ENCODE results near the gene BRCA2.

Gene BRCA2

GRCh38 chr13:32381539-32381938 lies 66.2 kb downstream of the BRCA2 start:
- Histone ChIP-seq H3K4me1 (ENCODE audit: control insufficient read depth, insufficient read depth, low read length, poor library complexity, severe bottlenecking) (no peaks in the 10 kb centered on the region), H3K4me3 (ENCODE audit: insufficient read depth, low read depth, low read length, poor library complexity, severe bottlenecking) (no peak overlapping the region), H3K27ac (ENCODE audit: insufficient read depth, low read length, poor library complexity, severe bottlenecking) (no peak overlapping the region), H3K36me3 (ENCODE audit: control insufficient read depth, insufficient read depth, low read length) (no peaks in the 10 kb centered on the region), H3K9me3 (ENCODE audit: control insufficient read depth, low read length) (no peaks in the 10 kb centered on the region), H3K27me3 (replicated peaks; ENCODE audit: control insufficient read depth, insufficient read depth, low read length, poor library complexity, severe bottlenecking) (no peaks in the 10 kb centered on the region)
- DNase-seq = peak in 1 of 3 donors; percentile 1

DNA sequence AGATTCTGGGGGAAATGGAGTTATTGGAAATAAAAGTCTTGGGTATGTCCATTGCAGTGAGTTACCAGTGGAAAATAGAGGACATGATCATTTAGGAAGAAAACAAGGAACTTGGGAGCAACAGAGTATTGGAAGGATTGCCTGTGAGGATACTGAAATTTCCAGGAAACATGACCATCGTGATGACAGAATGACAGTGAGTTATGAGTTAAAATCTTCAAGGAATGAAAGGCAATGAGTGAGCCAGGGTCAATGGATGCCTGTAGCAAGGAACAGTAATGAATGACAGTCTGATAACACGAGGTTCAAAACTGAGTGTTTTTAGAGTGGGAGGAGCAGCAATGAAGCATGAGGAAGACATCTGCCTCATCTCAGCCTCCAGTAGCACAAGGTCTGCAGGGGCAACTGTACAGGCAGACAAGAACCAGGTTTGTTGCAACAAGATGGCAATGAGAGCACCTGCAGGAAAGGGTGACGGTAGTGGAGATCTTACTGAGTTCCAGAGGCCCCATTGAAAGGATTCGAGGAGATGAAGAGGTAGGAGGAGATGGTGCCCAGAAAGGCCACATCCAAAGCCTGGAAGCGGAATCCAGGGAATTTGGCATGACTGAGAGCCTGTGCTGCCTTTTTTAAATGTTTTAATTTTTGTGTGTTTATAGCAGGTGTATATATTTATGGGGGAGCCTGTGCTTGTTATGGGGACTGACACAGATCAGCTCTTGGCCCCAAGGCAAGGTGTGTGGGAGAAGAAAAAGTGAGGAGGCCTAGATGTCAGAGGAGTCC lies 68.7 kb downstream of the BRCA2 start:
- no peak overlapping the region for H3K27ac ChIP-seq (ENCODE audit: insufficient read depth, low read length, poor library complexity, severe bottlenecking)
- H3K36me3 ChIP-seq (ENCODE audit: control insufficient read depth, insufficient read depth, low read length) = no peaks in the 10 kb centered on the region
- H3K9me3 ChIP-seq (ENCODE audit: control insufficient read depth, low read length) = no peaks in the 10 kb centered on the region

DNA sequence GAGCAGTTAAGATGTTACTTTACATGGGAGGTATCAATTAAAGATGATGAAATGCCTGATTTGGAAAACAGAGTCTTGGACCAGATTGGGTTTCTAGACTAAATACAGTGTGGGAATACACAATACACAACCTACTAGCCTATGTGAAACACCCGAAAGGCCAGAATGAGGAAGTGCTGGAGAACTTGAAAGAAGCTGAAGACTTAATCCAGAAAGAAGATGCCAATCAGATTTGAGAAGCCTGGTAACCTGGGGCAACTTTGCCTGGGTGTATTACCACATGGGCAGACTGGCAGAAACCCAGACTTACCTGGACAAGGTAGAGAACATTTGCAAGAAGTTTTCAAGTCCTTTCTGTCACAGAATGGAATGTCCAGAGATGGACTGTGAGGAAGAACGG lies 69.4 kb downstream of the BRCA2 start:
- no peaks in the 10 kb centered on the region for H3K9me3 ChIP-seq (ENCODE audit: control insufficient read depth, low read length)
- no peak overlapping the region for H3K4me3 ChIP-seq (ENCODE audit: insufficient read depth, low read depth, low read length, poor library complexity, severe bottlenecking)
- no peaks in the 10 kb centered on the region for H3K27me3 ChIP-seq (replicated peaks; ENCODE audit: control insufficient read depth, insufficient read depth, low read length, poor library complexity, severe bottlenecking)
- DNase-seq = no peak
- H3K27ac ChIP-seq (ENCODE audit: insufficient read depth, low read length, poor library complexity, severe bottlenecking) = no peak overlapping the region
- H3K4me1 ChIP-seq (ENCODE audit: control insufficient read depth, insufficient read depth, low read length, poor library complexity, severe bottlenecking) = no peaks in the 10 kb centered on the region
- H3K36me3 ChIP-seq (ENCODE audit: control insufficient read depth, insufficient read depth, low read length) = no peaks in the 10 kb centered on the region

More for the DNA sequence above, 68.7 kb downstream of the BRCA2 start:
- Histone ChIP-seq H3K4me3 (ENCODE audit: insufficient read depth, low read depth, low read length, poor library complexity, severe bottlenecking) (no peak overlapping the region), H3K27me3 (replicated peaks; ENCODE audit: control insufficient read depth, insufficient read depth, low read length, poor library complexity, severe bottlenecking) (no peaks in the 10 kb centered on the region), H3K4me1 (ENCODE audit: control insufficient read depth, insufficient read depth, low read length, poor library complexity, severe bottlenecking) (no peaks in the 10 kb centered on the region)
- DNase-seq = no peak

DNA sequence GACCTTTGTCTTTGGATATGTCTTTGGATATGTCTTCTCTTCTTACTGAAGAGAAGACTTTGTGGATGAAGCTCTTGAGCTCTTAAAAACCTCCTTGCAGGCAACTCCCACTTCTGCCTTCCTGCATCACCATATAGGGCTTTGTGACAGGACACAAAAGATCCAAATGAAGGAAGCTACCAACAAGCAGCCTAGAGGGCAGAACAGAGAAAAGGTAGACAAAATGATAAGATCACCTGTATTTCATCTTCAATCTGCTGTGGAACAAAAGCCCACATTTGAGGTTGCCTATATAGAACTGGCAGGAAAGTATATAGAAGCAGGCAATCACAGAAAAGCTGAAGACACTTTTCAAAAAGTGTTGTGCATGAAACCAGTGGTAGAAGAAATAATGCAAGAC lies 70.1 kb downstream of the BRCA2 start:
- no peak for DNase-seq
- Histone ChIP-seq H3K4me3 (ENCODE audit: insufficient read depth, low read depth, low read length, poor library complexity, severe bottlenecking) (no peak overlapping the region), H3K27me3 (replicated peaks; ENCODE audit: control insufficient read depth, insufficient read depth, low read length, poor library complexity, severe bottlenecking) (no peaks in the 10 kb centered on the region), H3K4me1 (ENCODE audit: control insufficient read depth, insufficient read depth, low read length, poor library complexity, severe bottlenecking) (no peaks in the 10 kb centered on the region), H3K27ac (ENCODE audit: insufficient read depth, low read length, poor library complexity, severe bottlenecking) (no peak overlapping the region), H3K9me3 (ENCODE audit: control insufficient read depth, low read length) (no peaks in the 10 kb centered on the region), H3K36me3 (ENCODE audit: control insufficient read depth, insufficient read depth, low read length) (no peaks in the 10 kb centered on the region)

GRCh38 chr13:32390048-32390447 lies 74.7 kb downstream of the BRCA2 start:
- Histone ChIP-seq H3K27me3 (replicated peaks; ENCODE audit: control insufficient read depth, insufficient read depth, low read length, poor library complexity, severe bottlenecking) (no peaks in the 10 kb centered on the region), H3K4me1 (ENCODE audit: control insufficient read depth, insufficient read depth, low read length, poor library complexity, severe bottlenecking) (no peaks in the 10 kb centered on the region), H3K27ac (ENCODE audit: insufficient read depth, low read length, poor library complexity, severe bottlenecking) (no peak overlapping the region), H3K4me3 (ENCODE audit: insufficient read depth, low read depth, low read length, poor library complexity, severe bottlenecking) (no peak overlapping the region), H3K9me3 (ENCODE audit: control insufficient read depth, low read length) (no peaks in the 10 kb centered on the region), H3K36me3 (ENCODE audit: control insufficient read depth, insufficient read depth, low read length) (no peaks in the 10 kb centered on the region)
- DNase-seq = no peak

DNA sequence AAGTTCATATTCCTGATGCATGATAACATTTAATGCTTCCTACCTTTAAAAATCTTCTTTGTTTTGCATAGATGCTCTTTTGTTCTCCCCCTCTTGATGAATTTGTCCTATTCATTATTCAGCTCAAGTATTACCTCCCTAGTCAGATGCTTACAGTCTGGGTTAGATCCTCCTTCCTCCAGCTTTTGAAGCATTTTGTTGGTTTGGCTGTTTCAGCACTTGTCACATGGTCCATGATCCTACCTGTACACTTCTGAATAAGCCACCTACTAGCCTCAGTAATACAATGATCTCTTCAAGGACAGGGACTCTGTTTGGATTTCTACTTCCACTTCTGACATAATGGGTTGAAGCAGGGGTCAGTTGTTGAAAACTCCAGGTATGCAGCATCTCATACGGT lies 75.2 kb downstream of the BRCA2 start:
- Histone ChIP-seq H3K4me1 (ENCODE audit: control insufficient read depth, insufficient read depth, low read length, poor library complexity, severe bottlenecking) (no peaks in the 10 kb centered on the region), H3K4me3 (ENCODE audit: insufficient read depth, low read depth, low read length, poor library complexity, severe bottlenecking) (no peak overlapping the region), H3K9me3 (ENCODE audit: control insufficient read depth, low read length) (no peaks in the 10 kb centered on the region), H3K27me3 (replicated peaks; ENCODE audit: control insufficient read depth, insufficient read depth, low read length, poor library complexity, severe bottlenecking) (no peaks in the 10 kb centered on the region), H3K27ac (ENCODE audit: insufficient read depth, low read length, poor library complexity, severe bottlenecking) (no peak overlapping the region), H3K36me3 (ENCODE audit: control insufficient read depth, insufficient read depth, low read length) (no peaks in the 10 kb centered on the region)
- no peak for DNase-seq

GRCh38 chr13:32391101-32391619 lies 75.9 kb downstream of the BRCA2 start:
- no peak overlapping the region for H3K27ac ChIP-seq (ENCODE audit: insufficient read depth, low read length, poor library complexity, severe bottlenecking)
- no peaks in the 10 kb centered on the region for H3K36me3 ChIP-seq (ENCODE audit: control insufficient read depth, insufficient read depth, low read length)
- no peak overlapping the region for H3K4me3 ChIP-seq (ENCODE audit: insufficient read depth, low read depth, low read length, poor library complexity, severe bottlenecking)
- H3K27me3 ChIP-seq (replicated peaks; ENCODE audit: control insufficient read depth, insufficient read depth, low read length, poor library complexity, severe bottlenecking) = no peaks in the 10 kb centered on the region
- H3K4me1 ChIP-seq (ENCODE audit: control insufficient read depth, insufficient read depth, low read length, poor library complexity, severe bottlenecking) = no peaks in the 10 kb centered on the region
- no peaks in the 10 kb centered on the region for H3K9me3 ChIP-seq (ENCODE audit: control insufficient read depth, low read length)
- no peak for DNase-seq

DNA sequence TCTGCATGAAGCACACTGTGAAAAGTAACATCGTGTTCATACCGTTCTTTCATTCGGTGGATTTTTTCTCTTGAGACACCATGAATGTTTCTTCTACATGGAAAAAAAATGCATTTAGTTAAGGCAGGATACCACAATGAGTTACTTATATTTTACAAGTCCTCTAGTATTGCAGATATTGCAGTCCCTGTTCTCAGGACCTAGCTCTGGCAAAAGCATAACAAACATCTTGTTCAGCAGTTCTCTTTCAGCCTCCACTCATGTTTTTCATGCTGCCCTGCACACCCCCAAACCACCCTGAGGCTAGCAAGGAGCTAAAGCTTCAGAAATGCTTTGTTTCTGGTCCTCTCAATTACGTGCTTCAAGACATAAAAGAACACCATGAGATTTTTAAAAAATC lies 87.8 kb downstream of the BRCA2 start:
- no peaks in the 10 kb centered on the region for H3K27me3 ChIP-seq (replicated peaks; ENCODE audit: control insufficient read depth, insufficient read depth, low read length, poor library complexity, severe bottlenecking)
- H3K4me1 ChIP-seq (ENCODE audit: control insufficient read depth, insufficient read depth, low read length, poor library complexity, severe bottlenecking) = no peaks in the 10 kb centered on the region
- H3K36me3 ChIP-seq (ENCODE audit: control insufficient read depth, insufficient read depth, low read length) = peaks cover 36% of the 10 kb centered on the region
- DNase-seq = no peak
- H3K27ac ChIP-seq (ENCODE audit: insufficient read depth, low read length, poor library complexity, severe bottlenecking) = no peak overlapping the region
- H3K9me3 ChIP-seq (ENCODE audit: control insufficient read depth, low read length) = no peaks in the 10 kb centered on the region
- no peak overlapping the region for H3K4me3 ChIP-seq (ENCODE audit: insufficient read depth, low read depth, low read length, poor library complexity, severe bottlenecking)

DNA sequence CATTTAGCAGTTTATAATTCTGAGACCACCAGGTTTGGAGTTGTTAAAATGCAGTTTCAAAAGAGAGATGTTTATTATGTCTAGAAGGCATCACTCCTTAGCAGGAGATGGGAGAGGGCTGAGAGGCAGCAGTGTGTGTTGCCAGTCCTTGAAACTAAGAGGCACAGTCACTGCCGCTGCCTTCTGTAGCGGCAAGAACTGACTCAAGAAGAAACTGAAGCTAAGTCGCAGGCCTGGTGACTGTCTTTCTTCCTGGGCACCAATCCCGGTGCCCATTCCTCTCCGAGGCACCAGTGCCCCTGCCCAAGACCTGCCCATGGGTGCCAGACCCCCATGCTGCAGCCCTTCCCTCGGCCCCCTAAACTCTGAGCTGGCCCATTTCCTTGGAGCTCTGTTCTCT lies 92.5 kb downstream of the BRCA2 start:
- H3K4me1 ChIP-seq (ENCODE audit: control insufficient read depth, insufficient read depth, low read length, poor library complexity, severe bottlenecking) = no peaks in the 10 kb centered on the region
- no peaks in the 10 kb centered on the region for H3K9me3 ChIP-seq (ENCODE audit: control insufficient read depth, low read length)
- peaks cover 32% of the 10 kb centered on the region for H3K36me3 ChIP-seq (ENCODE audit: control insufficient read depth, insufficient read depth, low read length)
- DNase-seq = no peak
- no peak overlapping the region for H3K4me3 ChIP-seq (ENCODE audit: insufficient read depth, low read depth, low read length, poor library complexity, severe bottlenecking)
- no peak overlapping the region for H3K27ac ChIP-seq (ENCODE audit: insufficient read depth, low read length, poor library complexity, severe bottlenecking)
- no peaks in the 10 kb centered on the region for H3K27me3 ChIP-seq (replicated peaks; ENCODE audit: control insufficient read depth, insufficient read depth, low read length, poor library complexity, severe bottlenecking)

- H3K36me3 ChIP-seq (ENCODE audit: control insufficient read depth, insufficient read depth, low read length) = peaks cover 26% of the 10 kb centered on the region
- H3K4me3 ChIP-seq (ENCODE audit: insufficient read depth, low read depth, low read length, poor library complexity, severe bottlenecking) = no peak overlapping the region
- no peak for DNase-seq
- no peaks in the 10 kb centered on the region for H3K9me3 ChIP-seq (ENCODE audit: control insufficient read depth, low read length)
- no peak overlapping the region for H3K27ac ChIP-seq (ENCODE audit: insufficient read depth, low read length, poor library complexity, severe bottlenecking)
- no peaks in the 10 kb centered on the region for H3K27me3 ChIP-seq (replicated peaks; ENCODE audit: control insufficient read depth, insufficient read depth, low read length, poor library complexity, severe bottlenecking)
- H3K4me1 ChIP-seq (ENCODE audit: control insufficient read depth, insufficient read depth, low read length, poor library complexity, severe bottlenecking) = no peaks in the 10 kb centered on the region
Measured at GRCh38 chr13:32408296-32409000, 93.1 kb downstream of the BRCA2 start.

Measured in effector memory CD4-positive, alpha-beta T cell (primary cell).